A549 treated with ZK216348 at 1 μM for 4 hours (cell line): ENCODE data around the gene MSMO1. TPM values are rescaled to one million over a fixed set of nuclear protein-coding genes. Genes with fewer than 3 reads are reported as not detected.

ENCODE experiments used
- total RNA-seq: library from RNA; stranded (reverse); fragments of 200-300 nt; extraction: Qiagen RNA extraction; gene quantifications from 5 replicates; pipeline ENCODE4 v1.2.3, GENCODE V29; 2022; ENCODE audit warnings: low read depth

Gene MSMO1
- total RNA-seq = 10.9 to 21.3 TPM (median 19.6 TPM) in 5 replicates

DNA sequence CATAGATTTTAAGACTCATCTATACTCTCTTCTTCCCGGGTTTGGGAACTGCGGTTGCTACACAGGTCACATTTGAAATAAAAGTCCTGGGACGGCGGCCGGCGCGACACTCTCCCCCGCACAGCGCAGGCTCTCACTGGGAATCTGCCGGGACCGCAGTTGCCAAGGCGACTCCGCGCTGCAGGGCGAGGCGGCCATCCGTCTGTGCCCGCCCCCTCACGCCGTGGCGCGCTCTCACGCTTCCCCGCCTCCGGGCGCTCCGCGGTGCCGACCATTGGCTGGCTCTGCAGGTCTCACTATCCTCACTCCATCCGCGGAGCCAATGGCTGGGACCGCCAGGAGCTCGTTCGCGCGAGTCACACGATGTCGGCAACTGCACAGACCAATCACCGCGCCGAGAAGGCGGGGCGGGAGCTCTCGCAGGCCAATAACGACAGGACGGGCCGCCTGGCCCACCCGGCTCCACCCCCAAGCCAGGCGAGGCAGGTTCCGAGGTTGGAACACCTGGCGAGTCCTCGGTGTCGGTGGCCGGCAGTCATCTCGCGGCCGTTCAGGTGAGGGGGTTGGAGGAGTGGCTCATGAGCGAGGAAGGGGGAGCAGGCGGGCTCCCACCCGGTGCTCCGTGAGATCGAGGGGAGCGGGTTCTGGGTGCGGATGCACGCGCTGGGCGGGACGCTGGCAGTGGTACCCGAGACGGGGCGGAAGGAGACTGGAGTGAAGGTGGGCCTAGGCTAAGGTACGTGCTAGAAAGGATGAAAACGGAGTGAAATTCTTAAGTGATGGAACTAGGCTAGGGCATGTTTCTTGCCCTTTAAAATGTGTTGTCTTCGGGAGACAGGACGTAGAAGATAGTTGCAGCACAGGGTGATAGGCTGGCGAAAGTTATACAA is at the start of gene MSMO1:
Gene MSMO1 (plus strand): TSS at position 459 of the 890 bp plus-strand sequence. CDS start 5,702 bp downstream, outside the sequence.

DNA sequence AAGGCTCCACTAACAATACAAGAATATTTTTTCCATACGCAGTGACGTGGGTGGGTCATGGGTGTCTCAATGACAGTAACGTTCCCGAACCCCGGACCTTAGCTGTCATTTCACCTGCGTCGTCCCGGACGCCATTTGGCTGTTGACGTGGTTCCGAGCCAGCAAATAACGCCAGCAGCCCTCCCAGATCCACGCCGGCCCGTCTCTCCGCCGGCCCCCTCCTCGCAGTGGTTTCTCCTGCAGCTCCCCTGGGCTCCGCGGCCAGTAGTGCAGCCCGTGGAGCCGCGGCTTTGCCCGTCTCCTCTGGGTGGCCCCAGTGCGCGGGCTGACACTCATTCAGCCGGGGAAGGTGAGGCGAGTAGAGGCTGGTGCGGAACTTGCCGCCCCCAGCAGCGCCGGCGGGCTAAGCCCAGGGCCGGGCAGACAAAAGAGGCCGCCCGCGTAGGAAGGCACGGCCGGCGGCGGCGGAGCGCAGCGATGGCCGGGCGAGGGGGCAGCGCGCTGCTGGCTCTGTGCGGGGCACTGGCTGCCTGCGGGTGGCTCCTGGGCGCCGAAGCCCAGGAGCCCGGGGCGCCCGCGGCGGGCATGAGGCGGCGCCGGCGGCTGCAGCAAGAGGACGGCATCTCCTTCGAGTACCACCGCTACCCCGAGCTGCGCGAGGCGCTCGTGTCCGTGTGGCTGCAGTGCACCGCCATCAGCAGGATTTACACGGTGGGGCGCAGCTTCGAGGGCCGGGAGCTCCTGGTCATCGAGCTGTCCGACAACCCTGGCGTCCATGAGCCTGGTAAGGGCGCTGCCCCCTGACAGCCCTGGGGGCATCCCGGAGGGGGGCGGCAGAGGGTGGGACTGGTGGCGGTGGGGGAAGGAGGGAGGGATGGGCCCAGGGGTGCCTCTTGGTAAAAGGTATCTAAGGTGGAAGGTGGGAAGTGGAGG is 51.5 kb downstream of the MSMO1 start, which contains the start of gene CPE:
Gene CPE (plus strand): TSS at position 264 of the 933 bp plus-strand sequence. CDS start 214 bp downstream, at position 478.

Other genes with a start within 250 kb of the MSMO1 start
- gene TMEM192, start 214.8 kb upstream of the MSMO1 start, total RNA-seq = 6.1 to 9.4 TPM (median 7.6 TPM) in 5 replicates
- 10.9 to 16.6 TPM (median 13.7 TPM) in 5 replicates for gene KLHL2, start 120.1 kb upstream of the MSMO1 start, total RNA-seq
- gene CPE, start 51.3 kb downstream of the MSMO1 start, total RNA-seq = 1.1 to 2.0 TPM (median 1.4 TPM) in 5 replicates